GM18505 (cell line): ENCODE measurements around the gene CACNA1C.

Source experiments
- ATAC-seq: cut with Tn5 transposase; IDR thresholded peaks from one replicate; pipeline ENCODE4 v1.9.1; 2021; ENCODE audit not compliant: unreplicated experiment
- POLR2A ChIP-seq: IDR thresholded peaks from 4 replicates; pipeline ENCODE4 v1.6.1; 2011; ENCODE audit warnings: borderline replicate concordance; ENCODE audit not compliant: insufficient read depth, insufficient read length; ENCODE audit errors: extremely low read depth

The CACNA1C gene

GRCh38 chr12:2215709-2216560 lies 163.1 kb downstream of the CACNA1C start:
- ATAC-seq = no peak

GRCh38 chr12:2218706-2219105 lies 165.9 kb downstream of the CACNA1C start:
- no peak for TF ChIP-seq POLR2A
- ATAC-seq = no peak

More at GRCh38 chr12:2215709-2216560, 163.1 kb downstream of the CACNA1C start:
- TF ChIP-seq POLR2A = no peak

- no peak for ATAC-seq
- no peak for TF ChIP-seq POLR2A
Measured at GRCh38 chr12:2221030-2221621, 168.3 kb downstream of the CACNA1C start.

GRCh38 chr12:2222691-2223090 lies 169.9 kb downstream of the CACNA1C start:
- ATAC-seq = no peak
- TF ChIP-seq POLR2A = no peak

- no peak for TF ChIP-seq POLR2A
Measured at GRCh38 chr12:2224961-2225360, 172.2 kb downstream of the CACNA1C start.

GRCh38 chr12:2225696-2226095 lies 172.9 kb downstream of the CACNA1C start:
- ATAC-seq = no peak
- TF ChIP-seq POLR2A = no peak

More at GRCh38 chr12:2224961-2225360, 172.2 kb downstream of the CACNA1C start:
- ATAC-seq = no peak

GRCh38 chr12:2226641-2227040 lies 173.9 kb downstream of the CACNA1C start:
- ATAC-seq = no peak
- no peak for TF ChIP-seq POLR2A

- no peak for ATAC-seq
Measured at GRCh38 chr12:2227360-2227759, 174.6 kb downstream of the CACNA1C start.

GRCh38 chr12:2228535-2228934 lies 175.7 kb downstream of the CACNA1C start:
- TF ChIP-seq POLR2A = no peak
- ATAC-seq = no peak

More at GRCh38 chr12:2227360-2227759, 174.6 kb downstream of the CACNA1C start:
- TF ChIP-seq POLR2A = no peak

- TF ChIP-seq POLR2A = no peak
Measured at GRCh38 chr12:2229661-2230539, 177.1 kb downstream of the CACNA1C start.

GRCh38 chr12:2231011-2231595 lies 178.3 kb downstream of the CACNA1C start:
- no peak for ATAC-seq
- TF ChIP-seq POLR2A = no peak

More at GRCh38 chr12:2229661-2230539, 177.1 kb downstream of the CACNA1C start:
- ATAC-seq = no peak

GRCh38 chr12:2231956-2232355 lies 179.2 kb downstream of the CACNA1C start:
- no peak for TF ChIP-seq POLR2A
- no peak for ATAC-seq

- TF ChIP-seq POLR2A = no peak
- ATAC-seq = no peak
Measured at GRCh38 chr12:2233034-2233433, 180.2 kb downstream of the CACNA1C start.
